Measurements from ENCODE around the gene UQCC3.
"Not testable (repeated sequence)": the region's sequence is repeated elsewhere in the genome, so short reads cannot be mapped to it uniquely, and the experiment has no call there.

UQCC3 gene

DNA sequence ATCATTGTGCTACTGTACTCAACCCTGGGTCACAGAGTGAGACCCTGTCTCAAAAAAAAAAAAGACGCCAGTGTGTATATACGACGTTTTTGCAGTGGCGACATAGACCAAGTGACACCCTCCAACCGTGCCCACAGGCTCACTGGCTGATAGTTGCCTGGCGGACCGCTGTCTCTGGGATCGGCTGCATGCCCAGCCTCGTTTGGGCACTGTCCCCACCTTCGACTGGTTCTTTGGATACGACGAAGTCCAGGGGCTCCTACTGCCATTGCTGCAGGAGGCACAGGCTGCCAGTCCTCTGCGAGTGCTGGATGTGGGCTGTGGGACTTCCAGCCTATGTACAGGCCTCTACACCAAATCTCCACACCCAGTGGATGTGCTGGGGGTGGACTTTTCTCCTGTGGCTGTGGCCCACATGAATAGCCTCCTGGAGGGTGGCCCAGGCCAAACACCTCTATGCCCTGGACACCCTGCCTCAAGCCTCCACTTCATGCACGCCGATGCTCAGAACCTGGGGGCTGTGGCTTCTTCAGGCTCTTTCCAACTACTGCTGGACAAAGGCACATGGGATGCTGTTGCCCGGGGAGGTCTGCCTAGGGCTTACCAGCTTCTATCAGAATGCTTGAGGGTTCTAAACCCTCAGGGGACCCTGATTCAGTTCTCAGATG is 5.1 kb upstream of the UQCC3 start:
- no peak for DNase-seq

DNA sequence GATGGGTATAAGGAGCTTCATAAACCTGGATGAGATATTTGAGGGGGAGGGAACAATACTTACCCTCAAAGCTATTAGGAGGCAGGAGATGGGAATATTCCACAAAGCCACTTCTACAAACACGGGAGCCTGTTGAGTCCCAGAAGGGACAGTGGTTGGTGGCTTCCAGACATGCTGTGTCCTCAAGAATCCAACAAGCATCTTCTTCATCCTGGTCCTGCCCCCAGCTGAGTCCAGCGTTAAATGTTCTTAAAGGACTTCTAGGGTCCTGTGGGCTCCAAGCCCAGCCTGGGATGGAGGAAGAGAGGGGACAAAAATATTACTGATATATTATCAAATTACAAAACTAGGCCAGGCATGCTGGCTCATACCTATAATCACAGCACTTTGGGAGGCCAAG is 4.0 kb upstream of the UQCC3 start:
- no peak for DNase-seq

DNA sequence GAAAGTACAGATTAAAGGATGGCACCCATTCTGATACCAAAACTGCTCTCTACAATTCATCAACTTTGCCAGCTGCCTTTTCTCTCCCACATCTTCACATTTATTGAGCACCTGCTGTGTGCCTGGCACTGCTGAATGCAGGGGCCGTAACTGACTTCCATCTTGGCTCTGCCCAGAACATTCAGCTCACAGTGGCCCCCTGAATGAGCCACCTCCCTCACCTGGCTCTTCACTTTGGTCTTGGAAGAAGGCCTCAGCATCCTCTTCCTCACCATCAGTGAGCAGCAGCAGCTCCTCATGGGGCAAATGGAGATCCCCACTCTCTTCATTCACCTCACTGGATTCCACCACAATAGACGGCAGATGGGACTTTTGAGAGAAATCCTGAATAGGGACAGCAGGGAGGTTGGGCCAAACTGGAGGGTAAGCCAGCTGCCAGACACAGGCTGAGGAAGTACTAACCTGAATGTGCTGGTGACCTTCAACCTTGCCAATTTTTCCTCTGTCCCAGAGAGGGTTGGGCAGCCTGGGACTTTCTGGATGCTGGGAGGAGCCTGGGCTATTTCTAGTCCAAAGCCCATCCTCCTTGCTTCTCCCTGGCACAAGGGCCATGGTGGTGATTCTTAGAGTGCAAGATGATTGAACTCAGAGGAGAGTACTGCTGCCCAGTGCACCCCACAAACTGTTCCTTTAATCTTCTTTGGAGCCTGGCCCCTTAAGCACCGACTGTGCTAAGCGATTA is 1.9 kb upstream of the UQCC3 start:
- DNase-seq, result no peak

GRCh38 chr11:62671236-62671607 is 251 bp upstream of the UQCC3 start:
- no peak for DNase-seq

DNA sequence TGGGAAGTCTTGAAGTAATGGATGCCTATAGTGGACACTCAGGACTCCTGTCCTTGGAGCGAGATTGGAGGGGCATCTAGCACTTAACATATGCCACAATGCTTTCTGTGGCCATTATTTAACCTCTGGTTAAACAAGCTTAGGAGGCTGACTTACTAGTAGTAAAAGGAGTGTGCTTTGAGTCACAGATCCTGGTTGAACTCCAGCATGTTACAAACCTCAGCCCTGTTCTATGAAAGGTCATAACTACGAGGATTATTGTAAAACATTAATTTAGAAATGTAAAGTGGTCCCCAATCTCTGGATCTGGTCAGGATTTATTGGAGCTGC is 1.7 kb downstream of the UQCC3 start:
- no peak for DNase-seq

DNA sequence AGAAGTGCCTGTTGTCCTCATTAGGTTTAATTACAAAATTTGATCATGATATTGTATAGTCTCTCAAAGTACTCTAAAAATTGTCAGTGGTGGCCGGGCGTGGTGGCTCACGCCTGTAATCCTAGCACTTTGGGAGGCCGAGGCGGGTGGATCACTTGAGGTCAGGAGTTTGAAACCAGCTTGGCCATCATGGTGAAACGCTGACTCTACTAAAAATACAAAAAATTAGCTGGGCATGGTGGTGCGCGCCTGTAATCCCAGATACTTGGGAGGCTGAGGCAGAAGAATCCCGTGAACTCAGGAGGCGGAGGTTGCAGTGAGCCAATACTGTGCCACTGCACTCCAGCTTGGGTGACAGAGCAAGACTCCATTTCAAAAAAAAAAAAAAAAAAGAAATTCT is 3.9 kb downstream of the UQCC3 start:
- DNase-seq, result not testable (repeated sequence)

- DNase-seq, result no peak
Measured at GRCh38 chr11:62676698-62677097, 5.2 kb downstream of the UQCC3 start.

- no peak for DNase-seq
Measured at GRCh38 chr11:62677156-62677555, 5.7 kb downstream of the UQCC3 start.

GRCh38 chr11:62677714-62678113 is 6.2 kb downstream of the UQCC3 start:
- no peak for DNase-seq

- no peak for DNase-seq
Measured at GRCh38 chr11:62678433-62678769, 6.9 kb downstream of the UQCC3 start.

DNA sequence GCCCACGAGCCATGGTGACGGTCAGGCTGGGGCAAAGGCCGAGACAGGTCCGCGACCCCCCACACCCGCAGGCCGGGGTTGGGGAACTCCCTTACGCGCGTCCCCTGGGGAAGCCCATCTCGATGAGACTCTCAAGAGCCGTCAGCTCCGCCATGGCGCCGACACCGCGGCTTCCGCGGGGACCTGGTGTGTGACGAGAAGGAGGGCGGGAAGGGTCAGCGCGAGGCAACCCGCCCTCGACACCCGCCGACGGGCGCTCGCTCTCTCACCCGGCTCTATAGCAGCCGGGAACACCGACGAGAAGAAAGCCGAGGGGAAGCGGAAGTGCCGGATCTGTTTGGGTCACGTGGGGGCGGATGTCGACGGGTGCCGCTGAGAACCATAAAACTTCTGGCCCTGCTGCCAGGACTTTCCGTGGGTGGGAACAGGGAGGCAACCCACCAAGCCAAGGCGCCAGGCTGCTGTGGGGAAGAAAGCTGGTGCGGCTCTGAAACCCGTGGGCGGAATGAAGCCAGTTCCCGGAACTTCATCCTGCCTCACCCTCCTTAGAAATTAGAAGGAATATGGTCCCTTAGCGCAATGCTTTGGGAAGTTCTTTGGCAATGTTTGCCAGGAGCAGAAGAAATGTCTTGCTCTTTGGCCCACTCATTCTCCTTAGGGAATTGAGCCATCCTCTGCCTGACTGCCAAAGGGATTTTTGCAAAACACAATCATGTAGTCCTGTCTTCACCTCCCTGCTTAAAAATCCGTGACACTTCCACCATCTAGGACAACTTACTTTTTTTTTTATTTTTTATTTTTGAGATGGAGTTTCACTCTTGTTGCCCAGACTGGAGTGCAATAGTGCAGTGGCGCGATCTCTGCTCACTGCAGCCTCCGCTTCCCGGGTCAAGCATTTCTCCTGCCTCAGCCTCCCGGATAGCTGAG is 7.6 kb downstream of the UQCC3 start, which contains the start of gene UBXN1:
Gene UBXN1 (minus strand): TSS at position 304 of the 927 bp plus-strand sequence. CDS start 150 bp downstream, at position 154.
- DNase-seq, result peak; percentile 89

GRCh38 chr11:62680825-62681240 is 9.4 kb downstream of the UQCC3 start:
- no peak for DNase-seq

DNA sequence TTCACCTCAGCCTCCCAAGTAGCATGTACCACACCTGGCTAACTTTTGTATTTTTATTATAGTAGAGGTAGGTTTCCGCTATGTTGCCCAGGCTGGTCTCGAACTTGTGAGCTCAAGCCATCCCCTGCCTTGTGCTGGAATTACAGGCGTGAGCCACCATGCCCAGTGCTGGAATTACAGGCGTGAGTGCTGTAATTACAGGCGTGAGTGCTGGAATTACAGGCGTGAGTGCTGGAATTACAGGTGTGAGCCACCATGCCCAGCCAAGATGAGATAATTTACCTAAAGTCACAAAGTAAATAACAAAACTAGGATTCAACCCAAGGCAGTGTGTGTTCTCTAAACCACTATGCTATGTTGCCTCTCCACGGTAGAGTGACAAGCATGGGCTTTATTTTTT is 11.0 kb downstream of the UQCC3 start:
- DNase-seq, result no peak

DNA sequence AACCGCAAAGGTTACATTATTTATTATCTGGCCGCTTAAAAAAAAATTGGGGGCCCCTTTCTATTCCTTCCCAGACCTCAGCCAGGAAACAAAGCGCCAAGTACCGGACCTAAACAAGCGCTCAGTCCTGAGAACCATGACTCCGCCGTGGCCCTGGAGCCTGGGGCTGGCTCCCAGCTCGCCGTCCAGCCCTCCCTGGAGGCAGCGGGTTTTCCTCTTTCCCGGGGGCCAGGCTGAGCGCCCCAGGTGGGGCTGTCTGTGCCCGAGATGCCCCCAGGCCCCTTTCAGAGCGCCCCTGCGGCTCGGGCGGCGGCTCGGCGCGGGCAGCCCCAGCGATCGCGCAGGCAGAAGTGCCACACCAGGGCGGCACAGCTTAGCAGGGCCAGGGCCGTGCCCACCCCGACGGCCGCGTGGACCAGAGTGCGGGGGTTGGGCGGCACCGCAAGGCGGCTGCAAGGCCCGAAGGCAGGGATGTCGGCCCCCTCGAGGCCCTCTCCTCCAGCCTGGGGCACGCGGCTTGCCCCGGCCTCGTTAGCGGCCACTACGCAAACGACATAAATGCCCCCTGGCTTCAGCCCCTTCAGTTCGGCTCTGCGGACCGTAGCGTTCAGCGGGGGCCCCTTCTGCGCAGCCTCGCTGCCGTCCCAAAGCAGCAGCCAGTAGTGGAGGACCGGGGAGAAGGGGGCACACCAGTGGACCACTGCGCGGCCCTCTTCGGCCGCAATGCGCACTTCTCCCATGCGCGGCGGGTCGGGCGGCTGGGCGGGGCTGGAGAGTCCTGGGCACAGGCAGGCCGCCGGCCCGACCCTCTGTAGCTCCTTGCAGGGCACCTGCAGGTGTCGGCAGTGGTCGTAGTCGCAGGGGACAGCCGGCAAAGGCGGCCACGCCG is 16.3 kb downstream of the UQCC3 start:
- no peak for DNase-seq

GRCh38 chr11:62688491-62688890 is 17.0 kb downstream of the UQCC3 start:
- DNase-seq, result no peak

DNA sequence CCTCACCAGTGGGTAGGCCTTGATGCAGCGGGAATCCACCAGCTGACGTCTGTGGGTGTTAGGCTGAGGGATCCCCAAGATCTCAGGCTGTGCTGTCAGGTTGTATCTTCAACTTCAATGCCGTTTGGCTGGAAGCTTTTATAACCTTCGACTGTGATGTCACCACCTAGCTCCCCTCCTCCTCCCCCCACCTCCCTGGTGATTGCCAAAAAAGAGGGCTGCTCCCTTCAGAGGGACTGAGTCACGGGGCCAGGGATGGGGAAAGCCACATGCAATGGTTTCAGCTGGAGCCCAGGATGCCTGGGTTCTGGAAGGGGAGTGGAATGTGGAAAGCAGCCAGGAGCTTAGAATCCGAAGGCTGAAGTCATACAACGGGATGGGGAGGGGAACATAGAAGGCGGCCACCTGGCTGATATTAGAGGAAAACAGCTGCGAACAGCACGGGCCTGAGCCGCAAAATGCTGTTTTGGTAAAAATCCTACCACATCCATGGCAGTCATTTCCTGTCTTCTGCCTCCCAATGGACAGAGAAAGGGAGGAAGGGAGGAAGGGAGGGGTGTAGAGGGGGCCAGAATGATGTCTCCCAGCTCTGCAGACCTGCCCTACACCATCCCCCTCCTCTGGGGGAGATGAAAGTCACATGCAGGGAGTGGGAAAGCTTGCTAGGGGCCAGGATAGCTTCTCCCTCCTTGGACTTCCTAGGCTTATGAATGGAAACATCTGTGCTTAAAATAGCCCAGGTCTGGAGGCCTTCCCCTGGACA is 18.1 kb downstream of the UQCC3 start, which contains the start of gene LRRN4CL:
Gene LRRN4CL (minus strand): TSS at position 110 of the 763 bp plus-strand sequence. CDS start 1,022 bp downstream, outside the sequence.
- DNase-seq, result no peak

- not testable (repeated sequence) for DNase-seq
Measured at GRCh38 chr11:62693624-62694023, 22.2 kb downstream of the UQCC3 start.

DNA sequence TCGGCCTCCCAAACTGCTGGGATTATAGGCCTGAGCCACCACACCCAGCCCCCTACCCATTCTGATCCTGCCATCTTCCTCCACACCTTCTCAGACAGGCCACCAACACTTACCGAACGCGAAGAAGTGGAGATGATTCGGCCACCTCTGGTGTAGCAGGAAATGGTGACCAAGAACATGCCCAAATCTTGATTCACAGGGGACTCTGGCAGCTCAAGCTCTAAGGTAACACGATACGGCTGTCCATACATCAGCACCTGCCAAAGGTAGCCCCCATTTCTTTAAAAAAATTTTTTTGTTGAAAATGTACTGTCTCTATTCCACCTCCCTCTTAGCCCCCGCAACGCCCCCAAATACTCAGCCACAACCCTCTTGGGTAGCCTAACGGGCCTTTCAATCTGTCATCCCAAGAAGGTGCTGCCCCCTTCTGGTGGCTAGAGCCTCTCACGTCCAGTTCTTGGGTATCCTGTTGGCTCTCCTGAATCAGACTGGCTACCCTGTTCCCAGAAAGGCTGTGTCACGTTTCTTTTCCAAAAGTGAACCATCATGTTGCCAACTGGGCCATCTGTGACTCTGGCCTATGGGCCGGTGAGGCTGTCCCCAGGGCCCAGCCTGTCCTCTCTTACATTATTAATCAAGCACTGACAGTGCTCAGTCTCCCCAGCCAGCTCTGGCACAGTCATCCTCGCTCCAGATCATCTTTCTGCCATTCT is 23.1 kb downstream of the UQCC3 start:
- peak; percentile 30 for DNase-seq

DNA sequence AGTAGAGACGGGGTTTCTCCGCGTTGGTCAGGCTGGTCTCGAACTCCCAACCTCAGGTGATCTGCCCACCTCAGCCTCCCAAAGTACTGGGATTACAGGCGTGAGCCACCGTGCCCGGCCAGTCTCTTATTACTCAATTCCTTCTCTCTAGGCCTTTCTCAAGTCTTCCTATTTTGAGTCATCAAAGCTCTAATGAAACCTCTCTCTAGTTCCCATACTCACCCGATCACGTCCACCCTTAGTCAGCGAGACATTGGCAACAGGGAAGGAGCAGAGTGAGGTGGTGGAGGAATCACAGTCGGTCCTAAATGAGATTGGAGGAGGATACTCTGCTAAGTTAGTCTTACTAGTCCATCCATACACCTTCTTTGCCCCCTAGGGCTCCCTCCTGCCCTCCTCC is 30.8 kb downstream of the UQCC3 start:
- DNase-seq, result no peak

GRCh38 chr11:62703921-62704320 is 32.4 kb downstream of the UQCC3 start:
- DNase-seq, result not testable (repeated sequence)

GRCh38 chr11:62705413-62705812 is 33.9 kb downstream of the UQCC3 start:
- no peak for DNase-seq
